Karpas-422 (cell line): ENCODE results near the gene SCYGR3. TPM values are rescaled to one million over a fixed set of nuclear protein-coding genes. Genes with fewer than 3 reads are reported as not detected.
"Not testable (repeated sequence)": the region's sequence is repeated elsewhere in the genome, so short reads cannot be mapped to it uniquely, and the experiment has no call there.

Experiments
- DNase-seq: peaks from one replicate; pipeline ENCODE4 v3.0.0-alpha.2; 2015
- H2AFZ ChIP-seq: fragments of 200-600 bp; sonication (generic); 2 replicates; pipeline ENCODE4 v1.6.1; 2014; ENCODE audit warnings: antibody characterized with exemption, low read length, mixed read lengths
- H3K27ac ChIP-seq: fragments of 200-600 bp; sonication (generic); 2 replicates; pipeline ENCODE4 v1.5.1; 2014; ENCODE audit warnings: mild to moderate bottlenecking, low read length, moderate library complexity
- H3K27me3 ChIP-seq: fragments of 200-600 bp; sonication (generic); 2 replicates; pipeline ENCODE4 v1.6.1; 2014; ENCODE audit warnings: low read length, mixed read lengths
- H3K36me3 ChIP-seq: fragments of 200-600 bp; sonication (generic); 2 replicates; pipeline ENCODE4 v1.6.1; 2014; ENCODE audit warnings: low read length, mixed read lengths; ENCODE audit not compliant: insufficient read depth
- H3K4me1 ChIP-seq: fragments of 200-600 bp; sonication (generic); 2 replicates; pipeline ENCODE4 v1.6.1; 2014; ENCODE audit warnings: mild to moderate bottlenecking, low read length, mixed read lengths
- H3K4me2 ChIP-seq: fragments of 200-600 bp; sonication (generic); 2 replicates; pipeline ENCODE4 v1.6.1; 2014; ENCODE audit warnings: low read length, low read depth, mild to moderate bottlenecking; ENCODE audit not compliant: poor library complexity, severe bottlenecking
- H3K4me3 ChIP-seq: fragments of 200-600 bp; sonication (generic); 2 replicates; pipeline ENCODE4 v1.5.1; 2014; ENCODE audit warnings: mild to moderate bottlenecking, antibody characterized with exemption, low read length, mixed read lengths
- H3K79me2 ChIP-seq: fragments of 200-600 bp; sonication (generic); 2 replicates; pipeline ENCODE4 v1.6.1; 2014; ENCODE audit warnings: mild to moderate bottlenecking, low read length, mixed read lengths
- H3K9ac ChIP-seq: fragments of 200-600 bp; sonication (generic); 2 replicates; pipeline ENCODE4 v1.6.0; 2014; ENCODE audit warnings: low read length
- H3K9me2 ChIP-seq: fragments of 200-600 bp; sonication (generic), shearing (Covaris generic); replicated peaks from 2 replicates; pipeline ENCODE4 v1.6.0; 2014; ENCODE audit warnings: mild to moderate bottlenecking, low read length, moderate library complexity; ENCODE audit not compliant: insufficient read depth
- H3K9me3 ChIP-seq: fragments of 300-700, 200-600 bp; sonication (generic); 2 replicates; pipeline ENCODE4 v1.6.1; 2014; ENCODE audit warnings: low read length, mixed read lengths
- H4K20me1 ChIP-seq: fragments of 200-600 bp; sonication (generic); 2 replicates; pipeline ENCODE4 v1.6.1; 2014; ENCODE audit warnings: mild to moderate bottlenecking, antibody characterized with exemption, low read length, low read depth; ENCODE audit not compliant: insufficient read depth
- total RNA-seq: library from RNA; depleted of rRNA; stranded (reverse); fragments of >200 nt; shearing (Covaris generic); gene quantifications from 2 replicates; pipeline ENCODE4 v1.2.3, GENCODE V29; 2014; ENCODE audit warnings: low replicate concordance

SCYGR3 gene
- total RNA-seq, 1 experiment from 2014 or later, result not detected

DNA sequence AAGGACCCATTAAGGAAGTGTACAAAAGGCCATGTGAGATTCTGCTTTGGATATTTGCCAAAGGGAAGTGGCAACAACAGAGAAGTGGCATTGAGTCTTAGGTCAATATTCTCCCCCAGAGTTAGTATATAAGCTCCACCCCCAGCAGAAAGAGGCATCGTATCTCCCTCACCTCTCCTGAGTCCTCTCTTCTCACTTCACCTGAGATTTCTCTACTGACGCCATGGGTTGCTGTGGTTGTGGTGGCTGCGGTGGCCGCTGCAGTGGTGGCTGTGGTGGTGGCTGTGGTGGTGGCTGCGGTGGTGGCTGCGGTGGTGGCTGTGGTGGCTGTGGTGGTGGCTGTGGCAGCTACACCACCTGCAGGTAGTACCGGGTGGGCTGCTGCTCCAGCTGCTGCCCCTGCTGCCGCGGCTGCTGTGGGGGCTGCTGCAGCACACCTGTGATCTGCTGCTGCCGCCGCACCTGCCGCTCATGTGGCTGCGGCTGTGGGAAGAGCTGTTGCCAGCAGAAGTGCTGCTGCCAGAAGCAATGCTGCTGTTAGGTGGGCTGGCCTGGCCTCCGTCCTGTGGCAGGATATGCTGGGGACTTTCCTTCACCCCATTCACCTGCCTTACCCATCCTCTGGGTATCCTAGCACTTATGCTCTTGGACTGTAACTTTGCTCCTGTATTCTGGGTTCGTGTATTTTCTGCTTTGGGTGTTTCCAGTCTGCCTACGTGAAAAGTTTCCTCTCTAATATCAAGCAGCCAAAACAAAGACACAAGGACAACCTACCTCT is 5.9 kb downstream of the SCYGR3 start:
- no peaks in the 10 kb centered on the region for H3K9me2 ChIP-seq
- H3K27ac ChIP-seq, result no peak overlapping the region
- H3K4me1 ChIP-seq, result no peaks in the 10 kb centered on the region
- no peak overlapping the region for H3K9ac ChIP-seq
- H4K20me1 ChIP-seq, result no peaks in the 10 kb centered on the region
- H3K27me3 ChIP-seq, result no peaks in the 10 kb centered on the region
- no peaks in the 10 kb centered on the region for H3K79me2 ChIP-seq
- DNase-seq, result no peak
- no peak overlapping the region for H3K4me3 ChIP-seq
- no peaks in the 10 kb centered on the region for H3K9me3 ChIP-seq
- H3K4me2 ChIP-seq, result no peak overlapping the region
- no peak overlapping the region for H2AFZ ChIP-seq
- no peaks in the 10 kb centered on the region for H3K36me3 ChIP-seq

GRCh38 chr2:227607941-227608340 is 6.7 kb downstream of the SCYGR3 start:
- Histone ChIP-seq H3K4me1 (no peaks in the 10 kb centered on the region), H3K4me2 (no peak overlapping the region), H3K27me3 (no peaks in the 10 kb centered on the region), H3K9ac (no peak overlapping the region), H3K9me2 (no peaks in the 10 kb centered on the region), H3K36me3 (no peaks in the 10 kb centered on the region), H3K9me3 (no peaks in the 10 kb centered on the region), H2AFZ (no peak overlapping the region), H3K4me3 (no peak overlapping the region), H4K20me1 (no peaks in the 10 kb centered on the region), H3K79me2 (no peaks in the 10 kb centered on the region), H3K27ac (no peak overlapping the region)
- DNase-seq, result no peak

DNA sequence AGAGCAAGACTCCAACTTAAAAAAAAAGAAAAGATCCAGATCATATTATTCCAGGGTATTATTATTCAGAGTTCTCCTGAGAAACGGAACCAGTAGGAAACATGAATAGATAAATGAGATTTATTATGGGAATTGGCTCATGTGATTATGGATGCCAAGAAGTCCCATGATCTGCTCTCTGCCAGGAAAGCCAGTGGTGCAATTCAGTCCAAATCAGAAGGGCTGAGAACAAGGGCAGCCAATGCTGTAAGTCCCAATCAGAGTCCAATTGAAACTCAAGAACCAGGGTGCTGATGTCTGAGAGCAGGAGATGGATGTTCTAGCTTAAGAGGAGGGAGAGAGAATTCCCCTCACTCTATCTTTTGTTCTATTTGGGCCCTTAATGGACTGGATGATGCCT is 8.2 kb downstream of the SCYGR3 start:
- Histone ChIP-seq H3K4me1 (no peaks in the 10 kb centered on the region), H3K36me3 (no peaks in the 10 kb centered on the region), H3K4me2 (no peak overlapping the region), H3K9me2 (no peaks in the 10 kb centered on the region), H3K4me3 (no peak overlapping the region), H3K79me2 (no peaks in the 10 kb centered on the region), H3K27me3 (no peaks in the 10 kb centered on the region), H3K9me3 (no peaks in the 10 kb centered on the region), H4K20me1 (no peaks in the 10 kb centered on the region), H2AFZ (no peak overlapping the region), H3K27ac (no peak overlapping the region), H3K9ac (no peak overlapping the region)
- DNase-seq, result no peak

- H4K20me1 ChIP-seq, result no peaks in the 10 kb centered on the region
- no peak overlapping the region for H3K4me3 ChIP-seq
- H3K9me3 ChIP-seq, result no peaks in the 10 kb centered on the region
- DNase-seq, result no peak
- no peak overlapping the region for H2AFZ ChIP-seq
- no peak overlapping the region for H3K9ac ChIP-seq
- H3K4me2 ChIP-seq, result no peak overlapping the region
- H3K36me3 ChIP-seq, result no peaks in the 10 kb centered on the region
- H3K4me1 ChIP-seq, result no peaks in the 10 kb centered on the region
- no peaks in the 10 kb centered on the region for H3K79me2 ChIP-seq
- no peak overlapping the region for H3K27ac ChIP-seq
- no peaks in the 10 kb centered on the region for H3K9me2 ChIP-seq
- H3K27me3 ChIP-seq, result no peaks in the 10 kb centered on the region
These were observed 12.3 kb downstream of the SCYGR3 start for GRCh38 chr2:227602358-227602757.

GRCh38 chr2:227598835-227599503 is 15.7 kb downstream of the SCYGR3 start, which contains the start of gene SCYGR2:
TSS of gene SCYGR2 (plus strand) at chr2:227598893. CDS start at chr2:227598893, 0 bp downstream.
- not testable (repeated sequence) for H3K9me3 ChIP-seq, H3K79me2 ChIP-seq, H3K9me2 ChIP-seq, H3K4me3 ChIP-seq, H3K4me1 ChIP-seq, H3K27ac ChIP-seq, H3K27me3 ChIP-seq, H3K36me3 ChIP-seq, H4K20me1 ChIP-seq, DNase-seq, H2AFZ ChIP-seq, H3K9ac ChIP-seq, H3K4me2 ChIP-seq

DNA sequence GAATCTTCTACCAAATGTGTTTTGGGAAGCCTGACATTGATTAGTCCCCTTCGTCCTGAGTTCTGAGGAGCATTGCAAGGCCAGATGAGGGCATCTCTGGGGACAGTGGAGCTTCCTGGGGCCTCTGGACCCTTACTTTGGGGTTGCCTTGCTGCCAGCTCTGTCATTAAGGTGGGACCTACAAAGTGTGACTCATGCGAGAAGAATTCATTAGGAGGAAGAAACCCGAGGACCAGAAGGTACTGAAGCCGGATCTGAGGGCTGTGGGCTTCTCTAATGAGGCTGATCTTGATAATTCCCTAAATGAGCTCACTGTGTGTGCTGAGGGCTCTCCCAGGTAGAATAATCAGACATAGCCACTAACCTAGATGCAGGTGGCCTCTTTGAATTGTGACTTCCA is 16.6 kb downstream of the SCYGR3 start:
- H3K4me3 ChIP-seq, result no peak overlapping the region
- no peaks in the 10 kb centered on the region for H3K36me3 ChIP-seq
- H3K79me2 ChIP-seq, result no peaks in the 10 kb centered on the region
- H3K9me3 ChIP-seq, result no peaks in the 10 kb centered on the region
- no peaks in the 10 kb centered on the region for H4K20me1 ChIP-seq
- no peak for DNase-seq
- H2AFZ ChIP-seq, result no peak overlapping the region
- H3K9me2 ChIP-seq, result no peaks in the 10 kb centered on the region
- H3K4me2 ChIP-seq, result no peak overlapping the region
- no peak overlapping the region for H3K9ac ChIP-seq
- no peaks in the 10 kb centered on the region for H3K27me3 ChIP-seq
- no peaks in the 10 kb centered on the region for H3K4me1 ChIP-seq
- H3K27ac ChIP-seq, result no peak overlapping the region

- no peak overlapping the region for H2AFZ ChIP-seq
- no peaks in the 10 kb centered on the region for H3K9me2 ChIP-seq
These were observed 17.6 kb downstream of the SCYGR3 start for GRCh38 chr2:227597036-227597435.

DNA sequence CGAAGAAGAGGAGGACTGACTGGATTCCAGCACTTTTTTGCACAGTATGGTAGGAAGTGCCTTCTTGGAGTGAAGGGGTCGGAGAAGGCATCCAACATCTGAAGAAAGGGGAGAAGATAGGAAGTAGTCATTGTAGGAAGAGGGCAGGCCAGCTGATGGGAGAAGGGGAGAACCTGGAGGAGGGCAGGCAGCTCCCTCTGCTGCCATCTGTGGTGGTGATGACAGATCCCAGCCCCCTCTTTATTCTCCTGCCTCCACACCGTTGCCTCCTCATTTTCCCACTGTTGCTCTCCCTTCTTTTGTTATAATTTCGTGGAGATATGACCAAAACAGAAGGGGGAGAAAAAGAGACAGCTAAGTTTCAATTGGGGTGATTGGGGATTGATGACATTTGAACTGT is 18.8 kb downstream of the SCYGR3 start:
- H3K4me2 ChIP-seq, result no peak overlapping the region
- H3K27ac ChIP-seq, result no peak overlapping the region
- H2AFZ ChIP-seq, result no peak overlapping the region
- H4K20me1 ChIP-seq, result no peaks in the 10 kb centered on the region
- no peaks in the 10 kb centered on the region for H3K9me3 ChIP-seq
- H3K36me3 ChIP-seq, result no peaks in the 10 kb centered on the region
- H3K4me3 ChIP-seq, result no peak overlapping the region
- H3K27me3 ChIP-seq, result no peaks in the 10 kb centered on the region; the same call in 1 of the 2 replicates
- no peaks in the 10 kb centered on the region for H3K79me2 ChIP-seq
- no peaks in the 10 kb centered on the region for H3K9me2 ChIP-seq
- DNase-seq, result no peak
- H3K9ac ChIP-seq, result no peak overlapping the region
- H3K4me1 ChIP-seq, result no peaks in the 10 kb centered on the region

More at GRCh38 chr2:227597036-227597435, 17.6 kb downstream of the SCYGR3 start:
- H3K4me1 ChIP-seq, result no peaks in the 10 kb centered on the region
- H3K27me3 ChIP-seq, result no peaks in the 10 kb centered on the region; the same call in 1 of the 2 replicates
- H3K79me2 ChIP-seq, result no peaks in the 10 kb centered on the region
- no peak for DNase-seq
- no peak overlapping the region for H3K9ac ChIP-seq
- no peaks in the 10 kb centered on the region for H3K9me3 ChIP-seq
- H3K27ac ChIP-seq, result no peak overlapping the region
- H3K36me3 ChIP-seq, result no peaks in the 10 kb centered on the region
- no peak overlapping the region for H3K4me2 ChIP-seq
- H4K20me1 ChIP-seq, result no peaks in the 10 kb centered on the region
- H3K4me3 ChIP-seq, result no peak overlapping the region
